Endothelial cell of umbilical vein (primary cell): ENCODE results near the gene NT5DC2.

ENCODE experiments used
- TF ChIP-seq, protein P1 (sequence below), 2 donors: IDR thresholded peaks; 1 replicate in 1 of 2; 2 replicates in 1 of 2; pipeline ENCODE4 v1.5.1; 2011; ENCODE audit warnings: low read length in 2 of 2, mild to moderate bottlenecking in 2 of 2, moderate library complexity in 2 of 2, control low read depth in 1 of 2, inconsistent platforms in 1 of 2, low read depth in 1 of 2; ENCODE audit not compliant: insufficient read depth in 1 of 2; ENCODE audit errors: extremely low read depth in 1 of 2
- TF ChIP-seq, protein P2 (sequence below): IDR thresholded peaks from 2 replicates; pipeline ENCODE4 v1.6.1; 2011; ENCODE audit not compliant: insufficient read depth, insufficient read length

DNA sequence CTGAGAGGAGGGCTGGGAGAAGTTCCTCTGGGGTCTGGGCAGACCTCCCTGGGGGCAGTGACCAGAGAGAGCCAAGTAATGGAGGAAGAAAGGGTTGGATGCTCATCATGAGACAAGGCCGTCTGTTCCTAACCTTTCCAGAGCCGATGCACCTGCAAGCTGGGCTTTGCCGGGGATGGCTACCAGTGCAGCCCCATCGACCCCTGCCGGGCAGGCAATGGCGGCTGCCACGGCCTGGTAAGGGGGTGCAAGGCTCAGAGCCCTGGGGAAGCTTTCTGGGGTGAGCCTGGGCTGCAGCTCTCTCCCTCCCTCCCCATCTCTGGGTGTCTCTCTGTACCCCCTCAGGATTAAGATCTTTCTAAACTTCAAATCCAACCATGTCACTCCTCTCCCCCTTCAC is 22.1 kb downstream of the NT5DC2 start:
- TF ChIP-seq, protein P1, sequence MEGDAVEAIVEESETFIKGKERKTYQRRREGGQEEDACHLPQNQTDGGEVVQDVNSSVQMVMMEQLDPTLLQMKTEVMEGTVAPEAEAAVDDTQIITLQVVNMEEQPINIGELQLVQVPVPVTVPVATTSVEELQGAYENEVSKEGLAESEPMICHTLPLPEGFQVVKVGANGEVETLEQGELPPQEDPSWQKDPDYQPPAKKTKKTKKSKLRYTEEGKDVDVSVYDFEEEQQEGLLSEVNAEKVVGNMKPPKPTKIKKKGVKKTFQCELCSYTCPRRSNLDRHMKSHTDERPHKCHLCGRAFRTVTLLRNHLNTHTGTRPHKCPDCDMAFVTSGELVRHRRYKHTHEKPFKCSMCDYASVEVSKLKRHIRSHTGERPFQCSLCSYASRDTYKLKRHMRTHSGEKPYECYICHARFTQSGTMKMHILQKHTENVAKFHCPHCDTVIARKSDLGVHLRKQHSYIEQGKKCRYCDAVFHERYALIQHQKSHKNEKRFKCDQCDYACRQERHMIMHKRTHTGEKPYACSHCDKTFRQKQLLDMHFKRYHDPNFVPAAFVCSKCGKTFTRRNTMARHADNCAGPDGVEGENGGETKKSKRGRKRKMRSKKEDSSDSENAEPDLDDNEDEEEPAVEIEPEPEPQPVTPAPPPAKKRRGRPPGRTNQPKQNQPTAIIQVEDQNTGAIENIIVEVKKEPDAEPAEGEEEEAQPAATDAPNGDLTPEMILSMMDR (IDR thresholded peaks at IDR 0.05; ENCODE audit: extremely low read depth in 1 of 2, insufficient read depth in 1 of 2, low read depth in 1 of 2, low read length in 2 of 2) = no peak
- TF ChIP-seq, protein P2, sequence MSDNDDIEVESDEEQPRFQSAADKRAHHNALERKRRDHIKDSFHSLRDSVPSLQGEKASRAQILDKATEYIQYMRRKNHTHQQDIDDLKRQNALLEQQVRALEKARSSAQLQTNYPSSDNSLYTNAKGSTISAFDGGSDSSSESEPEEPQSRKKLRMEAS = no peak
